ENCODE results near the gene PHC2. TPM values are rescaled to one million over a fixed set of nuclear protein-coding genes. Genes with fewer than 3 reads are reported as not detected.
A peak's percentile ranks its signal among the peaks of the same experiment; 100 is the strongest.

PHC2 gene
- total RNA-seq, 1 donor from 2014 or later: 222 TPM

DNA sequence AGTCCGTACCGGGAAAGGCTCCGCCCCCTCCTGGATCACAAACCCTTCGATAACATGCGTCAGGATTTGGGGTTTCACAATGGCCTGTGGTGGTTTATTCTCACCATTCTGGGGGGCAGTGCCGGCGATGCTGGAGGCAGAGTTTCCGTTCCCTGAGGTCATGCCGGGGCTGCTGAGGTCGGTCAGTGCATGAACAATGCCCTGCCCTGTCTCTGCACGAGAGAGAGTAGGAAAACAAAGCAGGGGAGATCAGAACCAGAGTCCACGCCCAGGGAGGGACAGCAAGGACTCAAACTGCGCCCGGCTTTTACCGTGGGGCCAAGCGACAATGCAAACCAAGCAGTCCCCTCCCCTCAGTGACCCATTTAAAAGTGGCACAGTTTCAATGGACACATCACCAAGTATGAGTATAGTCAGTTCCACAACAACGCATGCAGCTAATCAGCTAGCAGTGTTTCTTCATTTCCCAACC, 96.8 kb downstream of the PHC2 start:
- Histone ChIP-seq H3K27ac (peak overlapping the region; percentile 80), H3K36me3 (peaks cover 42 to 45% of the 10 kb centered on the region in 2 donors)

DNA sequence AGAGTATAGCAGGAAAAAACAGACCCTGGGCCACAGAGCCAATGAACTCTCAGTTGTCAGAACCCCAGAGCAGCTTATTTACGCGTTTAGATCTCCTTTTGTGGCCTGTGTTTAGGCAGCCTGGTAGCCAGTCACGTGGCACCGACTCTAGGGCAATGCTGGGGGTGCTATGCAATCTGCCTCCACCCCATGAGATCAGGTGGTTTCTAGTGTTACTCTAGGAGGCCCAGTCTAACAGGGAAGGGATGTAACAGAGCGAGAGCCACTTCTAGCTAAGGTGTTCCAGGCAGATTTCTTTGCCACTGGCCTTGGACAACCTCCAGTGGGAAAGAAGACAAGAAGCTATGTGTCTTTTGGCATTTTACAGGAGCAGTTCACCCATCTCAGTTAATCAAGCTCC, 98.0 kb downstream of the PHC2 start:
- Histone ChIP-seq H3K9me3 (no peaks in the 10 kb centered on the region), H3K27me3 (no peaks in the 10 kb centered on the region), H3K4me1 (peaks cover 38 to 70% of the 10 kb centered on the region in 2 donors), H3K4me3 (no peak overlapping the region), H3K36me3 (peaks cover 54 to 57% of the 10 kb centered on the region in 2 donors), H3K27ac (peak overlapping the region; percentile 80)
- peak in 1 of 2 donors; percentile 55 for DNase-seq (ENCODE audit: low spot score in 2 of 2)
- TF ChIP-seq, protein P1, sequence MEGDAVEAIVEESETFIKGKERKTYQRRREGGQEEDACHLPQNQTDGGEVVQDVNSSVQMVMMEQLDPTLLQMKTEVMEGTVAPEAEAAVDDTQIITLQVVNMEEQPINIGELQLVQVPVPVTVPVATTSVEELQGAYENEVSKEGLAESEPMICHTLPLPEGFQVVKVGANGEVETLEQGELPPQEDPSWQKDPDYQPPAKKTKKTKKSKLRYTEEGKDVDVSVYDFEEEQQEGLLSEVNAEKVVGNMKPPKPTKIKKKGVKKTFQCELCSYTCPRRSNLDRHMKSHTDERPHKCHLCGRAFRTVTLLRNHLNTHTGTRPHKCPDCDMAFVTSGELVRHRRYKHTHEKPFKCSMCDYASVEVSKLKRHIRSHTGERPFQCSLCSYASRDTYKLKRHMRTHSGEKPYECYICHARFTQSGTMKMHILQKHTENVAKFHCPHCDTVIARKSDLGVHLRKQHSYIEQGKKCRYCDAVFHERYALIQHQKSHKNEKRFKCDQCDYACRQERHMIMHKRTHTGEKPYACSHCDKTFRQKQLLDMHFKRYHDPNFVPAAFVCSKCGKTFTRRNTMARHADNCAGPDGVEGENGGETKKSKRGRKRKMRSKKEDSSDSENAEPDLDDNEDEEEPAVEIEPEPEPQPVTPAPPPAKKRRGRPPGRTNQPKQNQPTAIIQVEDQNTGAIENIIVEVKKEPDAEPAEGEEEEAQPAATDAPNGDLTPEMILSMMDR (IDR thresholded peaks at IDR 0.05): no peak
- intact Hi-C loops (cut with DNase I): loop anchor here (1.0 to 2.0 kb wide), 2 partner anchors 14 to 34 kb away; no protein-coding TSS in a partner anchor

More for the DNA sequence above, 96.8 kb downstream of the PHC2 start:
- H3K9me3 ChIP-seq: no peaks in the 10 kb centered on the region
- TF ChIP-seq, protein P1 (IDR thresholded peaks at IDR 0.05): no peak
- peaks cover 44 to 74% of the 10 kb centered on the region in 2 donors for H3K4me1 ChIP-seq
- peak overlapping the region; percentile 22 to 44 for H3K4me3 ChIP-seq
- H3K27me3 ChIP-seq: no peaks in the 10 kb centered on the region
- DNase-seq (ENCODE audit: low spot score in 2 of 2): peak; percentile 43 to 90
- intact Hi-C loops (cut with DNase I): no loop called here

DNA sequence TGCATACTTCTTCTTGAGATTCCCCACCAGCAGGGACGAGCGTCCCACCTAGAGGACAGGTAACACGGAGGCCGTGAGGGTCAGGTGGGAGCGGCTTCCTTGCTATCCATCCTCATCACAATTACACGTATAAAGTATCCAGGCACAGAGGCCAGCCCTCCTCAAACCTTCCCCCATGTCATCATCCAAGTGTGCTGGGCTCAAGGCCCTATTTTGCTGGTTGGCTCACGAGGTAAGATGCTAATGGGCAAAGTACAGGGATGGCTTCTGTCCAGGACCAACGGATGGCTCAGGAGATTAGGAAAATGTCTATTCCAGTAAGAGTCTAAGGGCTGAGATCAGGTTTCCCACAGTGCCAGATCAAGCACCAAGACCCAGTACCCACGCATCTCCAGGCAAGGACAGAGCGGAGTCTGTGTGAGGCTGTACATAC, 98.5 kb downstream of the PHC2 start:
- Histone ChIP-seq H3K9me3 (no peaks in the 10 kb centered on the region), H3K27ac (peak overlapping the region; percentile 80), H3K27me3 (no peaks in the 10 kb centered on the region), H3K4me1 (peaks cover 36 to 70% of the 10 kb centered on the region in 2 donors), H3K36me3 (peaks cover 59 to 62% of the 10 kb centered on the region in 2 donors), H3K4me3 (no peak overlapping the region)
- peak in 1 of 2 donors; percentile 66 for DNase-seq (ENCODE audit: low spot score in 2 of 2)
- TF ChIP-seq, protein P1 (IDR thresholded peaks at IDR 0.05): no peak
- intact Hi-C loops (cut with DNase I): loop anchor here (2.0 kb wide), 1 partner anchor 34 kb away; no protein-coding TSS in a partner anchor

DNA sequence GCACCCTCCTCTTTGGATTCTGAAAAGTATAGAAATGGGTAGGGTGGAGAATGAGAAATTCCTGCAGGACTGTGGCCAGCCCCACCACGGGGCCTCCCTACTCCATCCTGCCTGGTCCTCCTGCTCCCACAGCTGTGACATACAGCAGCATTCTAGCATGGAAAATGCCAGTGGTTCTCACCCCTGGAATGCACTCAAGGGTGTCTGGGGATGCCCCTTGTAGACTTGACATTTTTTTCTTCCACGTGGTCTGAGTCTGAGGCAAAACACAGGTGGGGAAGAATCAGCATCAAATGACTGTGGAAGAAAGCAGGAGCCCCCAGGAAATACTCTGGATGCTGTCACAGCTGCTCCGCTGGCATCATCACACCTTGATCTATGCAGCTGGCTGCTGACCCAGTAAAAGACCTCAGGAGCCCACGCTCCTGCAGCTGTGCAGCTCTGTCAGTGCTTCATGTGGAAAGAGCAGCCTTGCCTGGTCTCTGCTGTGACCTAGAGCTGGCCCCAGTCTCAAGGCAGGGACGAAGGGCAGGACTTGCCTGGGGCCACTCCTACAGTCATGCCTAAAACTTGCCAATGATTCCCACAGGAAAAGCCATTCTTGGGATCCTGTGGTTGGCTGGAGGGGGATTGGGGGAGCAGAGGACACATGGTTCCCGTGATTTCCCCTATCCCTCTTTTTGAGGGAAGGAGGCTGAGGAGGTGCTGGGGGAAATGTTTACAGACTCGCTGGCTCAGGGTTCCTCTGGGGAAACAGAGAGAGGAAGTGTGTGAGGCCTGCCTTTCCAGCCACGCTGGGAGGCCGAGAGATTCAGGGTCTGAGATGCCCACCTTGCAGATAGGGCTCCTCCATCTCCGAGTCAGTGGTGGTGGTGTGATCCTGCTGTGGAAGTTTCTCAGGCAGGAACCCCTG, 99.2 kb downstream of the PHC2 start:
- Histone ChIP-seq H3K27ac (peak overlapping the region; percentile 80), H3K36me3 (peaks cover 66 to 69% of the 10 kb centered on the region in 2 donors)

DNA sequence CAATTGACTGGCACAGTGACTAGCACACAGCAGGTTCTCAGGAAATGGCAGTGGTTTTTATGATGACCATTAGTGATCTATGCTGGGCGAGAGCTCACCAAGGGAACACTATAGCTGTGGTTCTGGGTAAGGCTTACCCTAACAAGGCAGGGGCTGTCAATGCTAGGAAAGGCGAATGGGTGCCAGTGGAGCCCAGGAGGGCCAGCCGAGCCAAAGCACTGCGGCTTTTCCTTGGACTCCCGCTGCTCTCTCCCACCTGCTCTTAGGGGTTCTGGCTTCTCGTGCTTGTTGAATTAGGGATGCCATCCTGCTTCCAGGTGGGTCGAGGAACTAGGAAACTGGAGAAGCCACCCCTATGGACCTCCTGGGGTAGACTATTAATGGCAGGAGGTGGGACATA, 100.0 kb downstream of the PHC2 start:
- Histone ChIP-seq H3K4me1 (peaks cover 30 to 60% of the 10 kb centered on the region in 2 donors), H3K27me3 (no peaks in the 10 kb centered on the region), H3K4me3 (no peak overlapping the region), H3K36me3 (peaks cover 74 to 77% of the 10 kb centered on the region in 2 donors), H3K9me3 (no peaks in the 10 kb centered on the region), H3K27ac (peak overlapping the region; percentile 49 to 80)
- DNase-seq (ENCODE audit: low spot score in 2 of 2): no peak
- intact Hi-C loops (cut with DNase I): no loop called here
- TF ChIP-seq, protein P1 (IDR thresholded peaks at IDR 0.05): no peak

More for the DNA sequence above, 99.2 kb downstream of the PHC2 start:
- DNase-seq (ENCODE audit: low spot score in 2 of 2): no peak
- TF ChIP-seq, protein P1 (IDR thresholded peaks at IDR 0.05): no peak
- intact Hi-C loops (cut with DNase I): loop anchor here (2.0 kb wide), 1 partner anchor 35 kb away; no protein-coding TSS in a partner anchor
- Histone ChIP-seq H3K4me3 (no peak overlapping the region), H3K27me3 (no peaks in the 10 kb centered on the region), H3K4me1 (peaks cover 33 to 68% of the 10 kb centered on the region in 2 donors), H3K9me3 (no peaks in the 10 kb centered on the region)

Measured in ascending aorta (tissue), 2 donors.